Sigmoid colon (tissue), 7 donors: Measurements from ENCODE around the gene KIF13A. TPM values are rescaled to one million over a fixed set of nuclear protein-coding genes. Genes with fewer than 3 reads are reported as not detected.
A peak's percentile ranks its signal among the peaks of the same experiment; 100 is the strongest.

Experiments
- DNase-seq: peaks from one replicate; pipeline ENCODE4 v3.0.0-alpha.2; 2019
- H3K27ac ChIP-seq, 4 donors: fragments of 200-600 bp; sonication (generic); one replicate each; pipeline ENCODE4 v1.5.1; 2016 to 2019; ENCODE audit warnings: mild to moderate bottlenecking in 1 of 4
- H3K27me3 ChIP-seq, 3 donors: fragments of 200-600 bp; sonication (generic); one replicate each; pipeline ENCODE4 v1.5.1; 2019; ENCODE audit warnings: mild to moderate bottlenecking in 1 of 3
- H3K36me3 ChIP-seq, 4 donors: fragments of 200-600 bp; sonication (generic); one replicate each; pipeline ENCODE4 v1.5.1; 2016 to 2019
- H3K4me1 ChIP-seq, 4 donors: fragments of 200-600 bp; sonication (generic); one replicate each; pipeline ENCODE4 v1.5.1; 2017 to 2019
- H3K4me3 ChIP-seq, 4 donors: fragments of 200-600 bp; sonication (generic); one replicate each; pipeline ENCODE4 v1.5.1; 2017 to 2019; ENCODE audit warnings: mild to moderate bottlenecking in 2 of 4, moderate library complexity in 1 of 4
- H3K9me3 ChIP-seq, 4 donors: fragments of 200-600 bp in 3 of 4; sonication (generic) in 3 of 4; one replicate each; pipeline versions ENCODE4 v1.5.1 to v1.6.1; 2013 to 2019
- CTCF ChIP-seq, 4 experiments: fragments of 450-650 bp in 3 of 4; fragments of 200-600 bp in 1 of 4; IDR thresholded peaks; one replicate each; pipeline ENCODE4 v1.5.1; 2016 to 2019; ENCODE audit warnings: antibody characterized with exemption in 4 of 4, mild to moderate bottlenecking in 3 of 4, moderate library complexity in 2 of 4
- EP300 ChIP-seq, 4 donors: sonication (generic); formaldehyde crosslinking; IDR thresholded peaks; one replicate each; pipeline ENCODE4 v1.6.1; 2017; ENCODE audit warnings: antibody characterized with exemption in 4 of 4
- POLR2A ChIP-seq, 2 donors: fragments of 450-650 bp; IDR thresholded peaks; one replicate each; pipeline ENCODE4 v1.6.1; 2016; ENCODE audit warnings: antibody characterized with exemption in 2 of 2, mild to moderate bottlenecking in 2 of 2, moderate library complexity in 2 of 2
- POLR2AphosphoS5 ChIP-seq, 4 donors: sonication (generic); formaldehyde crosslinking; IDR thresholded peaks; one replicate each; pipeline ENCODE4 v1.6.1; 2017; ENCODE audit warnings: antibody characterized with exemption in 4 of 4
- WGBS, 2 donors: extraction: QIAGEN DNeasy Blood & Tissue Kit; methylation state at CpG; one replicate each; pipeline ENCODE4 v1.1.7; 2013; 5-methylcytosine and 5-hydroxymethylcytosine counted together
- intact Hi-C: fragments of 100-400 bp; cut with DNase I; formaldehyde crosslinking; loops from one replicate; pipeline ENCODE4 v1.15.1; 2023
- polyA plus RNA-seq, 3 donors: library from polyadenylated mRNA; stranded (reverse); fragments of 200-250 nt; gene quantifications; one replicate each; pipeline ENCODE4 v1.2.3, GENCODE V29; 2013
- total RNA-seq, 4 donors: library from RNA; depleted of rRNA; stranded (reverse); fragments of >200 nt; gene quantifications; one replicate each; pipeline ENCODE4 v1.1.0, GENCODE V29; 2016
- donor health status: healthy with polysubstance abuse.
- donor health status: Bipolar disorder and iron deficiency.
- donor health status: healthy.

KIF13A gene
- total and polyA plus RNA-seq, 7 donors, result 18.5 to 73.8 (median 55.3) TPM

- DNase-seq, result no peak
- Histone ChIP-seq H3K27ac (peak overlapping the region; percentile 2 to 65 (median 40)), H3K4me1 (peaks cover 0 to 75% (median 56%) of the 10 kb centered on the region in 4 donors), H3K27me3 (no peaks in the 10 kb centered on the region), H3K4me3 (no peak overlapping the region), H3K9me3 (no peaks in the 10 kb centered on the region), H3K36me3 (no peaks in the 10 kb centered on the region)
- WGBS, 2 donors, result 80 to 88% methylated on average over 3 of the region's 3 CpGs
- intact Hi-C loops, result no loop called here
- TF ChIP-seq CTCF (IDR thresholded peaks at IDR 0.05), result no peak
Observed at GRCh38 chr6:17871836-17872235, 115.6 kb downstream of the KIF13A start.

- H3K4me1 ChIP-seq, result peaks cover 0 to 73% (median 52%) of the 10 kb centered on the region in 4 donors
- H3K9me3 ChIP-seq, result no peaks in the 10 kb centered on the region
- no peak for DNase-seq
- H3K36me3 ChIP-seq, result no peaks in the 10 kb centered on the region
- intact Hi-C loops, result no loop called here
- peak overlapping the region in 3 of 4 donors; percentile 38 to 79 (median 65) for H3K27ac ChIP-seq
- no peak for TF ChIP-seq EP300 (IDR thresholded peaks at IDR 0.05)
- TF ChIP-seq CTCF (IDR thresholded peaks at IDR 0.05), result no peak
- no peaks in the 10 kb centered on the region for H3K27me3 ChIP-seq
- no peak overlapping the region for H3K4me3 ChIP-seq
- 89 to 90% methylated on average over 1 of the region's 1 CpG for WGBS, 2 donors
Observed at GRCh38 chr6:17871189-17871519, 116.3 kb downstream of the KIF13A start.

- no peak for DNase-seq
- WGBS, 2 donors, result 86 to 96% methylated on average over 5 of the region's 5 CpGs
- Histone ChIP-seq H3K36me3 (no peaks in the 10 kb centered on the region), H3K27me3 (no peaks in the 10 kb centered on the region), H3K4me3 (no peak overlapping the region), H3K4me1 (peaks cover 0 to 73% (median 55%) of the 10 kb centered on the region in 4 donors), H3K27ac (peak overlapping the region in 2 of 4 donors; percentile 65 to 79), H3K9me3 (no peaks in the 10 kb centered on the region)
- intact Hi-C loops, result no loop called here
- no peak for TF ChIP-seq EP300 (IDR thresholded peaks at IDR 0.05)
- no peak for TF ChIP-seq POLR2AphosphoS5 (IDR thresholded peaks at IDR 0.05)
- TF ChIP-seq POLR2A (IDR thresholded peaks at IDR 0.05), result no peak
Observed at GRCh38 chr6:17870300-17871188, 116.9 kb downstream of the KIF13A start.

- Histone ChIP-seq H3K27ac (peak overlapping the region; percentile 35 to 79 (median 60)), H3K27me3 (no peaks in the 10 kb centered on the region), H3K4me3 (no peak overlapping the region), H3K4me1 (peaks cover 0 to 82% (median 63%) of the 10 kb centered on the region in 4 donors), H3K9me3 (no peaks in the 10 kb centered on the region), H3K36me3 (no peaks in the 10 kb centered on the region)
- 52 to 93% methylated on average over 3 of the region's 3 CpGs for WGBS, 2 donors
- TF ChIP-seq POLR2A (IDR thresholded peaks at IDR 0.05) (no peak), CTCF (IDR thresholded peaks at IDR 0.05) (no peak), POLR2AphosphoS5 (IDR thresholded peaks at IDR 0.05) (no peak), EP300 (IDR thresholded peaks at IDR 0.05) (no peak)
- intact Hi-C loops, result loop anchor here (5.0 kb wide), 1 partner anchor 118 kb away; the partner anchor contains the start of gene KIF13A
- no peak for DNase-seq
Observed at GRCh38 chr6:17869753-17870050, 117.7 kb downstream of the KIF13A start.

- no peak overlapping the region for H3K4me3 ChIP-seq
- H3K27me3 ChIP-seq, result no peaks in the 10 kb centered on the region
- WGBS, 2 donors, result 71 to 78% methylated on average over 6 of the region's 6 CpGs
- no peaks in the 10 kb centered on the region for H3K9me3 ChIP-seq
- H3K4me1 ChIP-seq, result peaks cover 0 to 87% (median 69%) of the 10 kb centered on the region in 4 donors
- no peaks in the 10 kb centered on the region for H3K36me3 ChIP-seq
- TF ChIP-seq POLR2A (IDR thresholded peaks at IDR 0.05) (no peak), EP300 (IDR thresholded peaks at IDR 0.05) (no peak), CTCF (IDR thresholded peaks at IDR 0.05) (no peak), POLR2AphosphoS5 (IDR thresholded peaks at IDR 0.05) (no peak)
- intact Hi-C loops, result loop anchor here (5.0 kb wide), 1 partner anchor 118 kb away; the partner anchor contains the start of gene KIF13A
- DNase-seq, result no peak
- peak overlapping the region; percentile 35 to 79 (median 60) for H3K27ac ChIP-seq
Observed at GRCh38 chr6:17869010-17869752, 118.3 kb downstream of the KIF13A start.
